ENCODE results near the gene LHPP.

DNA sequence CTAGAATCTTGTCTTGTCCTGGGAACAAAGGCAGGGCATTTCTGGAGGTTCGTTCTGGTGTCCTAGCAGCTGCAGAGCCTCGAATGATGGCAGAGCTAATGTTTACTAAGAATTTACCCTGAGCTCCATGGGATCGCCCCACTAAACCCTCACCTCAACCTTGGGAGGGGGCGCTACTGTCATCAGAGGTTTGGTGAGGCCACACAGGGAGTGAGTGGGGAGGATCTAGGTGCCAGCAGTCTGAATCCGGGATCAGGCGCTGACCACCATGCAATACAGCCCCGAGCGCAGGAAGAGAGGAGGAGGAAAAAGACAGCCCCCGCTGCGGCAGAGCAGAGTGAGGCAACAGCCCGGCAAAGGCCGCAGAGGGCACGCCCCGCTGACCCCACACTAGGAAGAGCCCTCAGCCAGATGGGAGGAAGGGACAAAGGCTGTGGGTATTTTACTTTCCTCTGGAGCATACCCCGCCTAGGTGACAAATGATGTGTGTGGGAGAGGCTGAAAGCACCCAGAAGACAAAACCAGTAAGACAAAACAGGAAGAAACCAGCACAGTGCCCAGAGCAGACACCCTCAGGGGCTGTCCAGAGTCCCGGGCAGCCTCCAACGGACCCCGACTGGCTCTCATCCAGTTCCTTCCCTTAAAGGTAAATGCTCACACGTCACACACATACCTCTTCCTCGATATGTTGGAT is 179.1 kb downstream of the LHPP start:
- TF ChIP-seq, protein P1, sequence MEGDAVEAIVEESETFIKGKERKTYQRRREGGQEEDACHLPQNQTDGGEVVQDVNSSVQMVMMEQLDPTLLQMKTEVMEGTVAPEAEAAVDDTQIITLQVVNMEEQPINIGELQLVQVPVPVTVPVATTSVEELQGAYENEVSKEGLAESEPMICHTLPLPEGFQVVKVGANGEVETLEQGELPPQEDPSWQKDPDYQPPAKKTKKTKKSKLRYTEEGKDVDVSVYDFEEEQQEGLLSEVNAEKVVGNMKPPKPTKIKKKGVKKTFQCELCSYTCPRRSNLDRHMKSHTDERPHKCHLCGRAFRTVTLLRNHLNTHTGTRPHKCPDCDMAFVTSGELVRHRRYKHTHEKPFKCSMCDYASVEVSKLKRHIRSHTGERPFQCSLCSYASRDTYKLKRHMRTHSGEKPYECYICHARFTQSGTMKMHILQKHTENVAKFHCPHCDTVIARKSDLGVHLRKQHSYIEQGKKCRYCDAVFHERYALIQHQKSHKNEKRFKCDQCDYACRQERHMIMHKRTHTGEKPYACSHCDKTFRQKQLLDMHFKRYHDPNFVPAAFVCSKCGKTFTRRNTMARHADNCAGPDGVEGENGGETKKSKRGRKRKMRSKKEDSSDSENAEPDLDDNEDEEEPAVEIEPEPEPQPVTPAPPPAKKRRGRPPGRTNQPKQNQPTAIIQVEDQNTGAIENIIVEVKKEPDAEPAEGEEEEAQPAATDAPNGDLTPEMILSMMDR (IDR thresholded peaks at IDR 0.05) = no peak
- no peak for TF ChIP-seq POLR2AphosphoS5 (IDR thresholded peaks at IDR 0.05)
- no peak for TF ChIP-seq POLR2A (IDR thresholded peaks at IDR 0.05)

Measured in transverse colon (tissue), 4 donors.